IPS-NIHi11 (cell line): ENCODE results near the gene PGD.
"Not testable (repeated sequence)": the region's sequence is repeated elsewhere in the genome, so short reads cannot be mapped to it uniquely, and the experiment has no call there.

ENCODE experiments used
- DNase-seq: peaks from one replicate; pipeline ENCODE4 v3.0.0; 2012; ENCODE audit warnings: mixed read lengths, low spot score

Gene PGD

GRCh38 chr1:10399444-10399941 is 629 bp downstream of the PGD start:
- DNase-seq, result no peak

- no peak for DNase-seq
These were observed 1.1 kb downstream of the PGD start for GRCh38 chr1:10400013-10400412.

- DNase-seq, result no peak
These were observed 2.4 kb downstream of the PGD start for GRCh38 chr1:10401281-10401680.

GRCh38 chr1:10402729-10403274 is 3.9 kb downstream of the PGD start:
- DNase-seq, result no peak

- no peak for DNase-seq
These were observed 8.3 kb downstream of the PGD start for GRCh38 chr1:10407201-10407600.

GRCh38 chr1:10415211-10415930 is 16.5 kb downstream of the PGD start:
- peak; percentile 16 for DNase-seq

- not testable (repeated sequence) for DNase-seq
These were observed 17.1 kb downstream of the PGD start for GRCh38 chr1:10415967-10416366.

GRCh38 chr1:10418741-10419140 is 19.9 kb downstream of the PGD start:
- DNase-seq, result not testable (repeated sequence)

GRCh38 chr1:10419351-10419750 is 20.5 kb downstream of the PGD start:
- DNase-seq, result no peak

- DNase-seq, result no peak
These were observed 22.8 kb downstream of the PGD start for GRCh38 chr1:10421637-10422036.

GRCh38 chr1:10424034-10424433 is 25.2 kb downstream of the PGD start:
- DNase-seq, result no peak

- DNase-seq, result no peak
These were observed 25.8 kb downstream of the PGD start for GRCh38 chr1:10424651-10425050.

GRCh38 chr1:10425826-10426534 is 27.1 kb downstream of the PGD start:
- DNase-seq, result not testable (repeated sequence)

- not testable (repeated sequence) for DNase-seq
These were observed 27.6 kb downstream of the PGD start for GRCh38 chr1:10426535-10426848.

GRCh38 chr1:10428984-10429383 is 30.1 kb downstream of the PGD start:
- no peak for DNase-seq

GRCh38 chr1:10429868-10430215 is 31.0 kb downstream of the PGD start:
- DNase-seq, result no peak

- peak; percentile 97 for DNase-seq
These were observed 31.6 kb downstream of the PGD start, which contains the start of gene CENPS for GRCh38 chr1:10430216-10431069. Gene CENPS, plus strand, starts transcription at chr1:10430433. Its CDS starts 85 bp downstream, at chr1:10430518.

- no peak for DNase-seq
These were observed 32.3 kb downstream of the PGD start for GRCh38 chr1:10431070-10431730.

GRCh38 chr1:10432910-10433700 is 34.2 kb downstream of the PGD start:
- no peak for DNase-seq

- no peak for DNase-seq
These were observed 34.9 kb downstream of the PGD start for GRCh38 chr1:10433790-10434189.

GRCh38 chr1:10434590-10434989 is 35.7 kb downstream of the PGD start:
- no peak for DNase-seq
